GM23338 (cell line): Measurements from ENCODE around the gene CDKN3. TPM values are rescaled to one million over a fixed set of nuclear protein-coding genes. Genes with fewer than 3 reads are reported as not detected.

Experiments used
- ATAC-seq: fragments of 200-7000 bp; cut with Tn5 transposase; 3 replicates; pipeline ENCODE4 v1.9.1; 2020
- DNase-seq: peaks from one replicate; pipeline ENCODE4 v3.0.0-alpha.2; 2015; ENCODE audit warnings: low spot score
- H2AFZ ChIP-seq: fragments of 200-600 bp; sonication (generic); 2 replicates; pipeline ENCODE4 v1.8.0; 2016; ENCODE audit warnings: antibody characterized with exemption, mild to moderate bottlenecking, moderate library complexity
- H3F3A ChIP-seq: fragments of 200-600 bp; sonication (generic); replicated peaks from 2 replicates; pipeline ENCODE4 v1.8.0; 2017; ENCODE audit warnings: antibody characterized with exemption, mixed run types, low read depth
- H3K27ac ChIP-seq: fragments of 200-600 bp; sonication (generic); 2 replicates; pipeline ENCODE4 v1.6.1; 2016; ENCODE audit warnings: low read depth
- H3K27me3 ChIP-seq: fragments of 200-600 bp; sonication (generic); 2 replicates; pipeline ENCODE4 v1.8.0; 2016; ENCODE audit warnings: mild to moderate bottlenecking, mixed run types, moderate library complexity; ENCODE audit not compliant: insufficient read depth
- H3K36me3 ChIP-seq: fragments of 200-600 bp; sonication (generic); 2 replicates; pipeline ENCODE4 v1.8.0; 2016; ENCODE audit warnings: mild to moderate bottlenecking; ENCODE audit not compliant: insufficient read depth
- H3K4me1 ChIP-seq: fragments of 200-600 bp; sonication (generic); 2 replicates; pipeline ENCODE4 v1.8.0; 2016; ENCODE audit warnings: mild to moderate bottlenecking, moderate library complexity; ENCODE audit not compliant: insufficient read depth
- H3K4me2 ChIP-seq: fragments of 200-600 bp; sonication (generic); 2 replicates; pipeline ENCODE4 v1.7.1; 2017; ENCODE audit warnings: mixed run types
- H3K4me3 ChIP-seq: fragments of 200-600 bp; sonication (generic); 2 replicates; pipeline ENCODE4 v1.6.1; 2016; ENCODE audit warnings: mixed run types
- H3K79me2 ChIP-seq: fragments of 200-600 bp; sonication (generic); replicated peaks from 2 replicates; pipeline ENCODE4 v1.8.0; 2017; ENCODE audit warnings: mild to moderate bottlenecking; ENCODE audit not compliant: insufficient read depth
- H3K9me2 ChIP-seq: fragments of 200-600 bp; sonication (generic); 2 replicates; pipeline ENCODE4 v1.8.0; 2017; ENCODE audit not compliant: insufficient read depth
- H4K20me1 ChIP-seq: fragments of 200-600 bp; sonication (generic); replicated peaks from 2 replicates; pipeline ENCODE4 v1.8.0; 2017; ENCODE audit warnings: mild to moderate bottlenecking; ENCODE audit not compliant: insufficient read depth
- H3K27ac Mint-ChIP-seq: 2 replicates; pipeline ENCODE4 v1.8.0; 2020; ENCODE audit warnings: inconsistent platforms, mild to moderate bottlenecking, moderate library complexity, mixed read lengths
- H3K27me3 Mint-ChIP-seq: 3 replicates; pipeline ENCODE4 v1.8.0; 2022; ENCODE audit warnings: low read depth, mild to moderate bottlenecking, moderate library complexity, mixed read lengths, inconsistent platforms; ENCODE audit not compliant: insufficient read depth, poor library complexity
- H3K36me3 Mint-ChIP-seq: 3 replicates; pipeline ENCODE4 v1.8.0; 2021; ENCODE audit warnings: low read depth, mild to moderate bottlenecking, inconsistent platforms, moderate library complexity, mixed read lengths
- H3K4me1 Mint-ChIP-seq: 3 replicates; pipeline ENCODE4 v1.8.0; 2020; ENCODE audit warnings: mild to moderate bottlenecking, inconsistent platforms, mixed read lengths
- H3K4me3 Mint-ChIP-seq: 3 replicates; pipeline ENCODE4 v1.8.0; 2021; ENCODE audit warnings: moderate library complexity, mild to moderate bottlenecking, inconsistent platforms, mixed read lengths
- H3K9me3 Mint-ChIP-seq: 3 replicates; pipeline ENCODE4 v1.8.0; 2020; ENCODE audit warnings: moderate library complexity, mild to moderate bottlenecking, inconsistent platforms, mixed read lengths
- CREB1 ChIP-seq: fragments of 250-450 bp; sonication (Bioruptor Pico); IDR thresholded peaks from 2 replicates; pipeline ENCODE4 v1.5.0; 2020; ENCODE audit warnings: low read depth, mild to moderate bottlenecking, moderate library complexity
- ETS1 ChIP-seq: IDR thresholded peaks from 2 replicates; pipeline ENCODE4 v1.6.1; 2016; ENCODE audit warnings: antibody characterized with exemption
- EZH2 ChIP-seq: fragments of 200-600 bp; sonication (generic); IDR thresholded peaks from one replicate; pipeline ENCODE4 v1.8.0; 2017; ENCODE audit warnings: antibody characterized with exemption, mild to moderate bottlenecking, low read depth; ENCODE audit not compliant: unreplicated experiment
- EZH2phosphoT487 ChIP-seq: fragments of 200-600 bp; sonication (generic); IDR thresholded peaks from one replicate; pipeline ENCODE4 v1.8.1; 2018; ENCODE audit warnings: antibody characterized with exemption; ENCODE audit not compliant: unreplicated experiment
- NANOG ChIP-seq: IDR thresholded peaks from 2 replicates; pipeline ENCODE4 v1.6.1; 2016; ENCODE audit warnings: antibody characterized with exemption, borderline replicate concordance
- POLR2AphosphoS5 ChIP-seq: IDR thresholded peaks from 2 replicates; pipeline ENCODE4 v1.6.1; 2016; ENCODE audit warnings: antibody characterized with exemption, low read depth
- REST ChIP-seq: IDR thresholded peaks from one replicate; pipeline ENCODE4 v1.6.1; 2018; ENCODE audit warnings: antibody characterized with exemption; ENCODE audit not compliant: unreplicated experiment
- STAT1 ChIP-seq: IDR thresholded peaks from one replicate; pipeline ENCODE4 v1.6.1; 2016; ENCODE audit warnings: antibody characterized with exemption; ENCODE audit not compliant: unreplicated experiment
- ZNF114 ChIP-seq: fragments of 250-450 bp; sonication (Bioruptor Pico); IDR thresholded peaks from 2 replicates; pipeline ENCODE4 v1.5.0; 2020; ENCODE audit warnings: mild to moderate bottlenecking, moderate library complexity
- ZNF331 ChIP-seq: fragments of 250-450 bp; sonication (Bioruptor Pico); IDR thresholded peaks from 2 replicates; pipeline ENCODE4 v1.5.0; 2020; ENCODE audit warnings: low read depth, mild to moderate bottlenecking, moderate library complexity
- polyA plus RNA-seq: library from polyadenylated mRNA; unstranded; fragments of >200 nt; fragmentation: Nextera tagmentation; extraction: Ambion mirVana; gene quantifications from 2 replicates; pipeline ENCODE4 v1.2.1, GENCODE V29; 2016
- total RNA-seq: library from RNA; depleted of rRNA; stranded (reverse); fragments of >200 nt; shearing (Covaris generic); gene quantifications from 2 replicates; pipeline ENCODE4 v1.2.3, GENCODE V29; 2014

Gene CDKN3
- total and polyA plus RNA-seq, 2 experiments from 2014 or later: 36.3 to 97.4 TPM

- H3K36me3 ChIP-seq: peaks cover 9% of the 10 kb centered on the region; the same call in 1 of the 2 replicates
- 0 out of 2 replicates have a peak overlapping the region, but pooled peaks have one; percentile 2 for H2AFZ ChIP-seq
- no peak overlapping the region for H3K4me3 ChIP-seq
- H3K27me3 Mint-ChIP-seq: peaks cover 2% of the 10 kb centered on the region
- H3K79me2 ChIP-seq: no peaks in the 10 kb centered on the region
- H4K20me1 ChIP-seq: no peaks in the 10 kb centered on the region
- ATAC-seq (no peak), DNase-seq (no peak)
- H3K4me1 Mint-ChIP-seq: peaks cover 9% of the 10 kb centered on the region
- H3K4me3 Mint-ChIP-seq: no peak overlapping the region
- H3K9me2 ChIP-seq: no peaks in the 10 kb centered on the region
- peaks cover 6% of the 10 kb centered on the region; the same call in 1 of the 2 replicates for H3K4me1 ChIP-seq
- H3K36me3 Mint-ChIP-seq: peaks cover 28% of the 10 kb centered on the region
- no peak overlapping the region for H3K4me2 ChIP-seq
- H3K27ac Mint-ChIP-seq: no peak overlapping the region
- H3F3A ChIP-seq: no peaks in the 10 kb centered on the region
- no peak overlapping the region for H3K27ac ChIP-seq
- H3K9me3 Mint-ChIP-seq: peaks cover 30% of the 10 kb centered on the region
- H3K27me3 ChIP-seq: no peaks in the 10 kb centered on the region
- TF ChIP-seq POLR2AphosphoS5 (no peak), ZNF331 (no peak), REST (no peak), EZH2phosphoT487 (no peak), NANOG (no peak), CREB1 (CRISPR knock-in tag) (no peak), ETS1 (no peak), ZNF114 (CRISPR knock-in tag) (no peak), STAT1 (no peak), EZH2 (no peak)
Measured at GRCh38 chr14:54354096-54354495, 42.7 kb upstream of the CDKN3 start.

- Mint-ChIP-seq H3K4me1 (peaks cover 10% of the 10 kb centered on the region), H3K27ac (no peak overlapping the region), H3K4me3 (no peak overlapping the region), H3K27me3 (peaks cover 4% of the 10 kb centered on the region), H3K9me3 (peaks cover 30% of the 10 kb centered on the region), H3K36me3 (peaks cover 28% of the 10 kb centered on the region)
- H3K36me3 ChIP-seq: peaks cover 9% of the 10 kb centered on the region; the same call in 1 of the 2 replicates
- no peak for DNase-seq
- no peaks in the 10 kb centered on the region for H3K79me2 ChIP-seq
- no peaks in the 10 kb centered on the region for H3K9me2 ChIP-seq
- H3K27me3 ChIP-seq: no peaks in the 10 kb centered on the region
- H3K4me1 ChIP-seq: 0 out of 2 replicates have a peak, but pooled peaks cover 6% of the 10 kb centered on the region
- H3K27ac ChIP-seq: no peak overlapping the region
- ATAC-seq: no peak
- H2AFZ ChIP-seq: no peak overlapping the region
- no peaks in the 10 kb centered on the region for H3F3A ChIP-seq
- H3K4me3 ChIP-seq: no peak overlapping the region
- H4K20me1 ChIP-seq: no peaks in the 10 kb centered on the region
- no peak overlapping the region for H3K4me2 ChIP-seq
- TF ChIP-seq ZNF331 (no peak), REST (no peak), CREB1 (CRISPR knock-in tag) (no peak)
Measured at GRCh38 chr14:54354968-54355641, 41.7 kb upstream of the CDKN3 start.
